ENCODE data around the gene KCNQ1. TPM values are rescaled to one million over a fixed set of nuclear protein-coding genes. Genes with fewer than 3 reads are reported as not detected.

The KCNQ1 gene
- total RNA-seq, 1 donor from 2014 or later = 0.16 TPM

GRCh38 chr11:2812371-2812991, 367.7 kb downstream of the KCNQ1 start:
- H3K27ac Mint-ChIP-seq (ENCODE audit: unreplicated experiment) = peak overlapping the region; percentile 69
- peaks cover 16% of the 10 kb centered on the region for H3K9me3 Mint-ChIP-seq (ENCODE audit: unreplicated experiment)
- peaks cover 24% of the 10 kb centered on the region for H3K4me1 Mint-ChIP-seq (ENCODE audit: unreplicated experiment)
- no peak for TF ChIP-seq CTCF (IDR thresholded peaks at IDR 0.05)
- H3K27me3 Mint-ChIP-seq (ENCODE audit: unreplicated experiment) = peaks cover 10% of the 10 kb centered on the region
- no peaks in the 10 kb centered on the region for H3K36me3 Mint-ChIP-seq (ENCODE audit: unreplicated experiment)
- no peak for DNase-seq (ENCODE audit: extremely low spot score, unreplicated experiment)
- peak overlapping the region; percentile 50 for H3K4me3 Mint-ChIP-seq (ENCODE audit: unreplicated experiment)

GRCh38 chr11:2813141-2813908, 368.5 kb downstream of the KCNQ1 start:
- Mint-ChIP-seq H3K27me3 (ENCODE audit: unreplicated experiment) (peaks cover 10% of the 10 kb centered on the region), H3K4me1 (ENCODE audit: unreplicated experiment) (peaks cover 27% of the 10 kb centered on the region), H3K9me3 (ENCODE audit: unreplicated experiment) (peaks cover 16% of the 10 kb centered on the region), H3K27ac (ENCODE audit: unreplicated experiment) (no peak overlapping the region), H3K36me3 (ENCODE audit: unreplicated experiment) (no peaks in the 10 kb centered on the region), H3K4me3 (ENCODE audit: unreplicated experiment) (no peak overlapping the region)
- no peak for DNase-seq (ENCODE audit: extremely low spot score, unreplicated experiment)
- TF ChIP-seq CTCF (IDR thresholded peaks at IDR 0.05) = no peak

GRCh38 chr11:2813968-2814367, 369.2 kb downstream of the KCNQ1 start:
- Mint-ChIP-seq H3K4me3 (ENCODE audit: unreplicated experiment) (no peak overlapping the region), H3K36me3 (ENCODE audit: unreplicated experiment) (no peaks in the 10 kb centered on the region), H3K9me3 (ENCODE audit: unreplicated experiment) (peaks cover 16% of the 10 kb centered on the region), H3K4me1 (ENCODE audit: unreplicated experiment) (peaks cover 27% of the 10 kb centered on the region), H3K27ac (ENCODE audit: unreplicated experiment) (no peak overlapping the region), H3K27me3 (ENCODE audit: unreplicated experiment) (peaks cover 6% of the 10 kb centered on the region)
- no peak for TF ChIP-seq CTCF (IDR thresholded peaks at IDR 0.05)
- no peak for DNase-seq (ENCODE audit: extremely low spot score, unreplicated experiment)

- Mint-ChIP-seq H3K27me3 (ENCODE audit: unreplicated experiment) (peaks cover under 1% of the 10 kb centered on the region), H3K4me1 (ENCODE audit: unreplicated experiment) (peaks cover 27% of the 10 kb centered on the region), H3K36me3 (ENCODE audit: unreplicated experiment) (no peaks in the 10 kb centered on the region), H3K9me3 (ENCODE audit: unreplicated experiment) (peaks cover 12% of the 10 kb centered on the region), H3K27ac (ENCODE audit: unreplicated experiment) (no peak overlapping the region), H3K4me3 (ENCODE audit: unreplicated experiment) (no peak overlapping the region)
- TF ChIP-seq CTCF (IDR thresholded peaks at IDR 0.05) = no peak
- DNase-seq (ENCODE audit: extremely low spot score, unreplicated experiment) = no peak
Measured at GRCh38 chr11:2814751-2815150, 369.9 kb downstream of the KCNQ1 start.

GRCh38 chr11:2815762-2816496, 371.1 kb downstream of the KCNQ1 start:
- DNase-seq (ENCODE audit: extremely low spot score, unreplicated experiment) = no peak
- Mint-ChIP-seq H3K36me3 (ENCODE audit: unreplicated experiment) (no peaks in the 10 kb centered on the region), H3K27me3 (ENCODE audit: unreplicated experiment) (no peaks in the 10 kb centered on the region), H3K27ac (ENCODE audit: unreplicated experiment) (no peak overlapping the region), H3K4me3 (ENCODE audit: unreplicated experiment) (no peak overlapping the region), H3K9me3 (ENCODE audit: unreplicated experiment) (peaks cover 7% of the 10 kb centered on the region), H3K4me1 (ENCODE audit: unreplicated experiment) (peaks cover 27% of the 10 kb centered on the region)
- no peak for TF ChIP-seq CTCF (IDR thresholded peaks at IDR 0.05)

Data from osteocyte (in vitro differentiated cells).